GM18505 (cell line): ENCODE results near the gene STXBP5L.
"Not testable (repeated sequence)": the region's sequence is repeated elsewhere in the genome, so short reads cannot be mapped to it uniquely, and the experiment has no call there.

Experiments used
- ATAC-seq: cut with Tn5 transposase; IDR thresholded peaks from one replicate; pipeline ENCODE4 v1.9.1; 2021; ENCODE audit not compliant: unreplicated experiment
- POLR2A ChIP-seq: IDR thresholded peaks from 4 replicates; pipeline ENCODE4 v1.6.1; 2011; ENCODE audit warnings: borderline replicate concordance; ENCODE audit not compliant: insufficient read depth, insufficient read length; ENCODE audit errors: extremely low read depth

Gene STXBP5L

GRCh38 chr3:120926146-120926545, 18.1 kb downstream of the STXBP5L start:
- TF ChIP-seq POLR2A: no peak
- ATAC-seq: no peak

- no peak for ATAC-seq
- no peak for TF ChIP-seq POLR2A
Observed at GRCh38 chr3:120928991-120929390, 21.0 kb downstream of the STXBP5L start.

- no peak for ATAC-seq
- no peak for TF ChIP-seq POLR2A
Observed at GRCh38 chr3:120931593-120931992, 23.6 kb downstream of the STXBP5L start.

- ATAC-seq: no peak
- no peak for TF ChIP-seq POLR2A
Observed at GRCh38 chr3:120956143-120956542, 48.1 kb downstream of the STXBP5L start.

GRCh38 chr3:120982608-120983320, 74.8 kb downstream of the STXBP5L start:
- no peak for TF ChIP-seq POLR2A
- no peak for ATAC-seq

GRCh38 chr3:120983321-120983665, 75.3 kb downstream of the STXBP5L start:
- no peak for ATAC-seq

DNA sequence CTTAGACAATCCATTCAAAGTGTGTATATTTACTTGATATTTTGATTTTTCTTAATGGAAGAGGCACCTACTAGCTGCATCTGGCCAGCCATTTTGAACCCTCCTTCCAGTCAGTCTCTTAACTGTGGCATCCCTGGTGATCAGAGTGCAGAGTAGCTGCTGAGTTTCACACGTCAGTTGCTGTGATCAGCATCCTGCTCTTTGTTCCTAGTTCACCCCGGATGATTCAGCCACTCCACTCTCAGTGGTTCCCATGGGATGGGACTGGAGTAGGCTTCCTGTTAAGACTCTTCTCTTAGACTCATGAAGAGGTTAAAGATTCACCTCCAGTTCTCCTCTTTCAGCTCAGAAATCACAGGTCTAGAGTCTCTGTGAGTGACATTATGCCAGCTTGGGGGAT, 75.8 kb downstream of the STXBP5L start:
- no peak for TF ChIP-seq POLR2A
- no peak for ATAC-seq

More at GRCh38 chr3:120983321-120983665, 75.3 kb downstream of the STXBP5L start:
- no peak for TF ChIP-seq POLR2A

DNA sequence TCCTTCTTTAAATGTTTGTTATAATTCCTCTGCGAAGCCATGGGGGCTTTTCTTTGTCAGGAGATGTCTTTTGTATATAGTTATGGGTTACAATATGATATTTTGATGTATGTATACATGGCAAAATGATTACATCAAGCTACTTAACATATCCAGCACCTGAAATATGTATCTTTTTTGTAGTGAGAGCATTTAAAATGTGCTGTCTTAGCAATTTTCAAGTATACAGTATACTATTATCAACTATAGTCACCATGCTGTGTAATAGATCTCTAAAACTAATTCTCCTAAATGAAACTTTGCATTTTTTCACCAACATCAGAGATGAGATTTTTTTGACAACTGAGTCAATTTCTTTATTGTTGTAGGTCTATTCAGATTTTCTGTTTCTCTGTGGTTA, 77.2 kb downstream of the STXBP5L start:
- TF ChIP-seq POLR2A: no peak
- ATAC-seq: no peak

GRCh38 chr3:120988994-120989393, 81.0 kb downstream of the STXBP5L start:
- no peak for TF ChIP-seq POLR2A
- ATAC-seq: no peak

- no peak for ATAC-seq
- TF ChIP-seq POLR2A: no peak
Observed at GRCh38 chr3:121018917-121019321, 110.9 kb downstream of the STXBP5L start.

DNA sequence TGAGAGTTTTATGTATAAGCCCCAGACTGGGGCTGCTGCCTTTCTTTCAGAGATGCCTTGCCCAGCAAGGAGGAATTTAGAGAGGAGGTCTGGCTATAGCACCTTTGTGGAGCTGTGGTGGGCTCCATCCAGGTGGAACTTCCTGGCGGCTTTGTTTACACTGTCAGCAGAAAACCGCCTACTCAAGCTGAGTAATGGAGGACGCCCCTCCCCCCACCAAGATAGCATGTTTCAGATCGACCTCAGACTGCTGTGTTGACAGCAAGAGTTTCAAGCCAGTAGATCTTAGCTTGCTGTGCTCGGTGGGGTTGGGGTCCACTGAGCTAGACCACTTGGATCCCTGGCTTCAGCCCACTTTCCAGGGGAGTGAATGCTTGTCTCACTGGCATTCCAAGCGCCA, 155.6 kb downstream of the STXBP5L start:
- no peak for TF ChIP-seq POLR2A
- no peak for ATAC-seq

- ATAC-seq: no peak
- TF ChIP-seq POLR2A: no peak
Observed at GRCh38 chr3:121064121-121064520, 156.1 kb downstream of the STXBP5L start.

GRCh38 chr3:121072133-121072532, 164.1 kb downstream of the STXBP5L start:
- ATAC-seq: no peak
- TF ChIP-seq POLR2A: no peak

GRCh38 chr3:121073011-121073410, 165.0 kb downstream of the STXBP5L start:
- no peak for TF ChIP-seq POLR2A
- ATAC-seq: no peak

DNA sequence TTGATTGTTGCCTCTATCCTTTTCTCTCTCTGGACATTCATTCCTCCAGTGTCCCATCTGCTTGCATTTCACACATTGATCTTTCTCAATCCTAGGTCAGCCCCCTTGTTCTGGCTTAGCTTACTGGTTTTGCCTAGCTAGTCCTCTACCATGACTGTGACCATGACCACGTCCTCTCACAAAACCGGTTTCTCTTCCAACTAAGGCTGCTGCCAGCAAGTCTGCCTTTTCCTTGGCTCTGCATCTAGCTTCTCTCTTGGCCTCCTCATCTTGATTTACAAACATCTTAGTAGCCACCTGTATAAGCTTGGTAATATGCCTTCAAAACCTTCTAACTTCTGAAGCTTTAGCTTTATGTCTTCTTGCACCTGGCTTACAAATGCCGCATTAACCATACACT, 167.2 kb downstream of the STXBP5L start:
- no peak for TF ChIP-seq POLR2A
- ATAC-seq: no peak

- not testable (repeated sequence) for ATAC-seq
Observed at GRCh38 chr3:121078378-121079101, 170.5 kb downstream of the STXBP5L start.
